GM12875 (cell line): ENCODE measurements around the gene ENDOG.
"Not testable (repeated sequence)": the region's sequence is repeated elsewhere in the genome, so short reads cannot be mapped to it uniquely, and the experiment has no call there.

ENCODE experiments used
- H3K4me3 ChIP-seq: one replicate; pipeline ENCODE4 v1.5.1; 2011; ENCODE audit warnings: low read depth, low read length, control low read depth
- CTCF ChIP-seq: IDR thresholded peaks from 2 replicates; pipeline ENCODE4 v1.5.1; 2011; ENCODE audit warnings: low read depth, mild to moderate bottlenecking, control low read depth, inconsistent platforms, low read length, moderate library complexity, borderline replicate concordance; ENCODE audit not compliant: insufficient read depth

The ENDOG gene

DNA sequence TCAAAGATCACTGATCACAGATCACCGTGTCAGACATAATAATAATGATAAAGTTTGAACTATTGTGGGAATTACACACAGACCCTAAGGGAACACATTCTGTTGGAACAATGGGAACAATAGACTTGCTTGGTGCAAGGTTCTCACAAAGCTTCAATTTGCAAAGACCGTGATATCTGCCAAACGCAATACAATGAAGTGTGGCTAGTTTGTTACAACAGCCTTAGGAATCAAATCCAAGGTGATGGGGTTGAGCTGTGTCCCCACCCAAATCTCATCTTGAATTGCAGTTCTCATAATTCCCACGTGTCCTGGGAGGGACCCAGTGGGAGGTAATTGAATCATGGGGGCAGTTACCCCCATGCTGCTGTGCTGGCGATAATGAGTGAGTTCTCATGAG is 42.6 kb downstream of the ENDOG start:
- no peak overlapping the region for H3K4me3 ChIP-seq
- no peak for TF ChIP-seq CTCF

- no peak overlapping the region for H3K4me3 ChIP-seq
- no peak for TF ChIP-seq CTCF
Observed at GRCh38 chr9:128861501-128861900, 43.2 kb downstream of the ENDOG start.

GRCh38 chr9:128862401-128862851 is 44.1 kb downstream of the ENDOG start:
- H3K4me3 ChIP-seq, result no peak overlapping the region
- no peak for TF ChIP-seq CTCF

DNA sequence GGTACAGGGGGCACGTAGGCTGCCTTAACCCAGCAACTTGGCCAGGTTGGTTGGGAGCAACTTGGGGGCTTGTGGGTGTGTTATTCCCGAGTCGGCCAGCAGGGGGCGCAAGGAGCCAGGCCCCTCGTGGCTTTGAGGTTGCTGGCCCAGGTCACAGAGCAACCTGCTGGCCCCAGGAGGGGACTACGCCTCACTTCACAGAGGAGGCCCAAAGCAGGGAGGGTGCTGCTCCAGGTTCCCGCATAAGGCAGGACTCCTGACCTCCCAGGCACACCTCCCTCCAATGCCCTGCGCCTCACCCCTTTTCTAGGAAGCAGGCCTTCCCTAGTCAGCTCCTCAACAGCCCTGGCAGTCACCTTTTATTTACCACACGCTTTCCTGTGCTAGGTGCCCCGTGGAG is 45.3 kb downstream of the ENDOG start:
- peak; percentile 98 for TF ChIP-seq CTCF
- H3K4me3 ChIP-seq, result no peak overlapping the region

DNA sequence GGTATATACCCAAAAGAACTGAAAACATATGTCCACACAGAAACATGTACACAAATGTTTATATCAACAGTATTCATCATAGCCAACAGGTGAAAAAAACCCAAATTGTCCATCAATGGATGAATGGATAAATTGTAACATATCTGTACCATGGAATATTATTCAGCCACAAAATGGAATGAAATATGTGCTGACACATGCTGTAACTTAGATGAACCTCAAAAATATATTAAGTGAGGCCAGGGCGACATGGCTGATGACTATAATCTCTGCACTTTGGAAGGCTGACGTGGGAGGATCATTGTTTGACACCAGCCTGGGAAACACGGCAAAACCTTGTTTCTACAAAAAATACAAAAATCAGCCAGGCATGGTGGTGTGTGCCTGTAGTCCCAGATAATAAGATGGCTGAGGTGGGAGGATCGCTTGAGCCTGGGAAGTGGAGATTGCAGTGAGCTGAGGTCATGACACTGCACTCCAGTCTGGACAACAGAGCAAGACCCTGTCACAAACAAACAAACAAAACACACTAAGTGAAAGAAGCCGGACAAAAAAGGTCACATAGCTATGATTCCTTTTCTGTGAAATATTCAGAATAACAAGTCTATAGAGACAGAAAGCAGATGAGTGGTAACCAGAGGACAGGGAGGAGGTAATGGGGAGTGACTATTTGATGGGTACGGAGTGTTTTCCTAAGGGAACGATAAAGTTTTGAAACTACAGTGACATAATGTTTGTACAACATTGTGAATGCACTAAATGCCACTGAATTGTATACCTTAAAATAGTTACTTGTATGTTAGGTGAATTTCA is 52.0 kb downstream of the ENDOG start:
- no peak overlapping the region for H3K4me3 ChIP-seq
- TF ChIP-seq CTCF, result no peak

DNA sequence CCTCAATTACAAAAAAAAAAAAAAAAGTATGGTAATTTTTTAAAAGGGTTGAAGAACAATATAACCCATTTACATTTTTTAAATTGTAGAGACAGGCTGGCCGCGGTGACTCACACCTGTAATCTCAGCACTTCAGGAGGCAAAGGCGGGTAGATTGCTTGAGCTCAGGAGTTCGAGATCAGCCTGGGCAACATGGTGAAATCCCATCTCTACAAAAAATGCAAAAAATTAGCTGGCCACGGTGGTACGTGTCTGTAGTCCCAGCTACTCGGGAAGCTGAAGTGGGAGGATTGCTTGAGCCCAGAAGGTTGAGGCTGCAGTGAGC is 52.6 kb downstream of the ENDOG start:
- H3K4me3 ChIP-seq, result not testable (repeated sequence)
